HG02642 (cell line): ENCODE data around the gene PIP5KL1.
"Not testable (repeated sequence)": the region's sequence is repeated elsewhere in the genome, so short reads cannot be mapped to it uniquely, and the experiment has no call there.

Experiments
- ATAC-seq: cut with Tn5 transposase; IDR thresholded peaks from one replicate; pipeline ENCODE4 v1.9.1; 2021; ENCODE audit warnings: mild to moderate bottlenecking; ENCODE audit not compliant: unreplicated experiment, poor library complexity

The PIP5KL1 gene

DNA sequence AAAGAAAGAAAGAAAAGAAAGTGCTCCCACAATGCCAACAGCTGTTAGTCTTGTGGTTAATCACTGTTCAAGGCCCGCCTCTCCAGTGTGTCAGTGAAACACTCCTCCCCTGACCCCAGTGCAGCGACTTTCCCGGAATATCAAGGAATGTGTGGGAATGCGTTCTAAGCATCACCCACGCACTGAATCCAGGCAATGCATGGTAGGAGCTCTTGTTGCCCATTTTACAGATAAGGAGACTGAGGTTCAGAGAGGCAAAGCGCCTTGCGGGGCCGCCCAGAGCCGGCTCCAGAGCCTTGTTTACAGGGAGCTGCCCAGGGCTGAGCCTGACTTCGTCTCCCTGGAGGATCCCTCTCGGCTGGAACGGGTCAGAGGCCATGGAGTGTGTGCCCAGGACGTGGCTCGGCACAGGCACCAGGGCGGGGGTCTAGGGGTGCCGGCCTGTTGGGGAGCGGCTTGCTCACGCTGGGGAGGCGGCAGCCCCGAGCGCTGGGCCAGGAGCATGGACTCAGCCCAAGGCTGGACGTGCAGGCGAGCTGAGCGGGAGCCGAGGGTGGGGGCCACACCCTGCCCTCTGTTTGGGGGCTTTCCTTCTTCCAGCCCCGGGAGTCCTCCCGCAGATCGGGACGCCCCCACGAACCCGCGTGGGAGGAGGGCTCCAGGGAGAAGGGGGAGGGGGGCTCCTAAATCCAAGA, 32.0 kb downstream of the PIP5KL1 start:
- peak; percentile 13 for ATAC-seq

DNA sequence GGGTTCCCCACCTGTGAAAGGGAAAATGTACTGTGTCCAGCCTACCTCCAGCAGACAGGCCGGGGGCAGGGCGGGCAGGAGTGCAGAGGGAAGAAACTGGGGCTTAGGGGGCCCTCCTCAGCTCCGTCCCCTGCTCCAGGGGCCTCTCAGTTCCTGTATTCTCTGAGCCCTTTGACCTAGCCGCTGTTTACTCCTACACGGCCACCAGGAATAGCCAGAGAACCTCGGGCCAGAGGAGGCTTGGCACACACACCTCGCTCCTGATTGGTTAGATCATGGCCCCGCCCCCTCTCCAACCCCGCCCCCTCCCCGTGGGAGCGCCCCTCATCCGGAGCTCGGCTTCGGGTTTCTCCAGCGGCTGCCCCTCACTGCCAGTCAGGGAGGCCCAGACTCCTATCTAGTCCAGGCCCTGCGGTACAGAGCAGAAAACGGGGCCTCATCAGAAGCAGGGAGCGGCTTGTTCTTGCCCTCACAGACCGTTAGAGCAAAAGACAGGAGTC, 33.3 kb downstream of the PIP5KL1 start:
- ATAC-seq: no peak

DNA sequence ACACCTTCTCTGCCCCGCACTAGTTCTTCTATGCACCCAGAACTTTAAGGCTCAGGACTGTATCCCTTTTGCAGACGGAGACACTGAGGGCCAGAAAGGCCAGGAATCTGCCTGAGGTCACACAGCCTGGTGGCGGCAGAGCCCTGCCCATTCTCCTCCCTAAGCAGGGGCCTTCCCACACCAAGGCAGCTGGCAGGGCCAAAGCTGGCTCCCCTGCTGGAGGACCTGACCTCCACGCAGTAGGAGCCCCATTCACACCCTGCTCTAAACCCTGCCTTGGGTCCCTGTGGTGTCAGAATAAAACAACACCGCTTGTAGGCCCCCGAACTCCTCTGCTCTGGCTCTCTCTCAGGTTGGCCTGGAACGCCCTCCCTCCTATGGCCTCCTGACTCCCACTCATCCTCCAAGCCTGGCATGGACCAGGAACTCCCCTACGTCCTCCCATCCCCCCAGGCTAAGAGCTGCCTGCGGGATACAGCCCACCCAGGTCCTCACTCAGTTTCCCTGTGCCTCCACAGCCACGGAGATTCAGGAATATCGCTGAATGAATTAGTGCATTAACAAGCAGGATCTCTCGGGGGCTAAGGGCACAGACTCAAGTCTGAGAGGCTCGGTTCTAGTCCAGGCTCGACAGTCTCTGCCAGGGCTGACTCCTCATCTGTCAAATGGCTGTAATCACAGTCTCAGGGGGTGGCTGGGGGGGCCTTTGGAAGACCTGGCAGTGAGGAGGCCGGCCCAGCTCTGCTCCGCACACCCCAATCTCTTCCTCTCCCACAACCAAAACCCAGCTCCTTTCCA, 34.0 kb downstream of the PIP5KL1 start:
- no peak for ATAC-seq

DNA sequence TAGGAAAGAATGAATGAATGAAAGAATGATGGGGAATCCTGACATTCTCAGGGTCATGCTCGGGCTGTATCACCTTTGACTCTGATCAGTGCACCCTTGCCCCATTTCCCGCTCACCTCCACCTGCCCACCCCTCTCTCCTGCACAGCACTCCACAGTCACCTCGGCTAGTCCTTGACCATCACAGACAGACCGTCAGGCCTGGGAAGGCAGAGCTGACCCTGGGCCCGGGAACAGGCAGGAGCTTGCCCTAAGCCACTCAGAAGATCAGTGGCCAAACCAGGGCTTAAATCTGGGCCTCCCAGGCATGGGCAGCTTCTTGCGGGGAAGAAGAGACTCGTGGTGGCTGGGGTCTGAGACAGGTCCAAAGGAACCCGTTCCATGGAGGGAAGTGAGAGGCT, 34.8 kb downstream of the PIP5KL1 start:
- ATAC-seq: no peak

DNA sequence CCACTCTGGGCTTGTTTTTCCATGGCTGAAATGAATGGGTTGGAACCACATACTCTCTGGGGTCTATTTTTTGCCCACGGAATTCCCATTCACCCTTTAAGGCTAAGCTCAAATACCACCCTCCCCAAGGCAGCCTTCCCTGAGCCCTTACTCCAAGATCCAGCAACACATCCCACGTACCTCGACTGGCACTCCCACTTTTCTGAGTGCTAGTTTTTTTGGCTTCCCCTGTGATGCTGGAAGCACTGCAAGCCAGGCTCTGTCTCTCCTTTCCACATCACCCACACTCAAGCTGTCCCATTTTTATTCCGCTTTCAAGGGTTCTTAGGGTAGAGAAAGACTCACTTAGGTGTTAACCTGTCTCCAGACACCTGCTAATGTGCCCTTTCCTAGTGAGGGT, 37.2 kb downstream of the PIP5KL1 start:
- ATAC-seq: no peak

DNA sequence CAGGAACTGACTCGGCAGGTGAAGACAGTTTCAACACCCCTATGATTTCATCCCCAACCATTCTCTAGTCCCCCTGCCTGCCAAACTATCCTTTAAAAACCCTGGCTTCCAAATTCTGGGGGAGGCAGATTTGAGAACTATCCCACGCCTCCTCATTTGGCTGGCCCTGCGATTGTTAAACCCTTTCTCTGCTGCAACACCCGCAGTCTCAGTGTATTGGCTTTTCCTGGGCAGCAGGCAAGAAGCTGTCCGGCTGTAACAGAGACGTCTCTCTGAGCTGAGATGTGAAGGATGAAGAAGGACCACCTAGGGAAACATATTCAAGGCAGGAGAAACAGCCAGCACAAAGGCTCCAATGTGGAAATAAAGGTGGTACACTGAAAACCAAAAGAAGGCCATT, 37.7 kb downstream of the PIP5KL1 start:
- no peak for ATAC-seq

DNA sequence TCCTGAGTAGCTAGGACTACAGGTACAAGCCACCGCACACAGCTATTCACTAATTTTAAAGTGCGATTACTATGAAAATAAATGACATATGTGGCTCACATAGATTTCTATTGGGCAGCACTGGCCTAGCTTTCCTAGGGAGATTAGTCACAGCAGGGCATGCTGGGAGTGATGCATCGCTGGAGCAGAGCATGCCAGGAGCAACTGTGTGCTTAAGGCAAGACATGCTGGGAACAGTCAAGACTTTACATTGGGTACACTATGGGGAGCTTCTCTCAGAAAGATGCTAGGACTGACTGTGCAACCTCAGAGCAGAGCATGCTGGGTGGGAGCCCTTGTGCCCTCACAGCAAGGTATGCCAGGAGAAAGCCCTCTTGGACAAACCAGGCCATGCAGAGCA, 40.5 kb downstream of the PIP5KL1 start:
- ATAC-seq: no peak

DNA sequence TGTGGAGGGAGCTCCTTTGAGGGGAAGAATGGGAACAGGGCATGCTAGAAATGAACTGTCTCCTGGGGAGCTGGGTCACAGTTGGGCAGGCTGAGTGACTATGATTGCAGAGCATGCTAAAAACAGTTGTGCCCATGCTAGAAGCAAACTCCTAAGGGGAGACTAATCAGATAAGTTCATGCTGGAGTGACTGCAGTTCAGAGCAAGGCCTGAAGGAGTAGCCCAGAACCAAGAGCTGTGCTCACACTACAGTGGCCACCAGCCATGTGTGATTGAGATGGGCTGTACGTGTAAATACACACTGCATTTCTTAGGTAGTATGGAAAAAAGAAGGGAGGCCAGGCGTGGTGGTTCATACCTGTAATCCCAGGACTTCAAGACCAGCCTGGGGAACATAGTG, 42.8 kb downstream of the PIP5KL1 start:
- ATAC-seq: no peak

DNA sequence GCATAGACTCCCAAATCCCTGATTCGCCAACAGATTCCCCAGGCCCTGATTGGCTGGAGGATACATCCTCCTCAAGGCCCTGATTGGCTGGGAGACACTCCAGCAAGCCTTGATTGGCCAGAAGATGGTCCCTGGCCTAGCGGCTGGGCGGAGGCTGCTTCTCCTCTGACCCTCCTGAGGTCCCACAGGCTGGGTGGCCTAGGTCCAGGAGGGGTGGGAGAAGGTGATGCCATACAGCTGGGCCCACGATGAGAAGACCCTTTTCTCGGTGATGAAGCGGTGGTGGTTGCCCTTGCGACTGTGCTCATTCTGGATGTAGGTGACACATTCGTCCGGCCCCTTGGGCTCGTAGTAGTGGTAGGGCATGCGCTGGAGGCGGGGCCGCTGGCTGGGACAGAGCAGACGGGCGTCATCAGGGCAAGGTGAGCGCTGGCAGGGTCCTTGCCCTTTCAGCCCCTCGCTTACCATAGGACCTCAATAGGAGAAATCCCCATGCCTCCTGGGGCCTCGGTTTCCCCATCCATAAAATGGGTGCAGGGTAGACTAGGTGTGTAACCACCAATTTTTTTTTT, 44.1 kb downstream of the PIP5KL1 start:
- no peak for ATAC-seq

DNA sequence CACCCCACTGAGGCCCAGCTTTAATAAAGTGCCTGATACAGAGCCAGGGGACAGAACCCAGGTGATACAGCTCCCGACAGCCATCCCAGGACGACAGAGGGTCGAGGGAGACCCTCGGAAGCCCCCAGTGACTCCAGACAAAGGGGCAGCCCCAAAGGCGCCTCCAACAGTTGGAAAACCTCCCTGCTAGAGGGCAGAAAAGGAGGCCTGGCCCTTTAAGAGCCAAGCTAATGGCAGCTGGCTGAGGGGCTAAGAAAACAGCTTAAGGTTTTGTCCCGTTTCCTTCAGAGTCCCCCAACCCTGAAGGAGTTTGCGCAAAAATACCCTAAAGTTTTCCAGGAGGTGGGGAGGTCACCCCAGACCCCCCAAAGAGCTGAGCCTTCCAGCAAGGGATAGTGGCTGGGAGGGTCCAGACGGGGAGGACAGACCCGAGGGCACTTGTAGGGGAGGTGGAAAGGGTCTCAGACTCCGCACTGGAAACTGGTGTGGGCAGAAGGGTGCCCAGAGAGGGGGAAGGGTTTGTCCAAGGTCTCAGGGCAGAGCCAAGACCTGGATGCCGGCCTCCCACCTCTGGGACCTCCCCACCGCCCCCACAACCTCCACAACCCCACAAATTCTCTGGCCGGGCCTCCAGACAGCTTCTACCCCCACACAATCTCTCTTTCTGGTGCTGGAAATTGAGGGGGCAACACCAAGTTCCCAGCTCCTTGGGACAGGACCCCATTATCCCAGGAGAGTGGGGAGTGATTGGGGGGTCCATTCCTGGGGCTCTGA, 44.9 kb downstream of the PIP5KL1 start:
- no peak for ATAC-seq

DNA sequence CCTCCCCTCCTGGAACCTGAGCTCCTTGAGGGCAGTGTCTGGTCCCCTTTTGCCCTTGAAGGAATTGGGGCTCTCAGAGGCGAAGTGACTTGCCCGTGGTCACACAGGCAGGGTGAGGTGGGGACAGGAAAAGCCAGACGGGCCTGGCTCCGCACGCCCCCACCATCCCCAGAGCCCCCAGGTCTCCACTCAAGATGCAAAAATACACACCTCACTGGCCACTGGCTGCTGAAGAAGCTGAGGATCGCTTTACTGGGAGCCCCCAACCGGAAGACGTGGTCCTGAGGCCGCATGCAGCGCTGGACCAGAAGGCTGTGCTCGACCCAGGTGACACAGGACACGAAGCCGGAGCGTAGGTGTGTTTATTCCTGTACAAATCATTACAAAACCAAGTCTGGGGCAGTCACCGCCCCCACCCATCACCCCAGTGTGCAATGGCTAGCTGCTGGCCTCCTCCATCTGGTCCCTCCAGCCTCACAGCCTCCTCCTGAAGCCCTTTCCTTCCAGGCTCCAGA, 45.5 kb downstream of the PIP5KL1 start:
- ATAC-seq: no peak

DNA sequence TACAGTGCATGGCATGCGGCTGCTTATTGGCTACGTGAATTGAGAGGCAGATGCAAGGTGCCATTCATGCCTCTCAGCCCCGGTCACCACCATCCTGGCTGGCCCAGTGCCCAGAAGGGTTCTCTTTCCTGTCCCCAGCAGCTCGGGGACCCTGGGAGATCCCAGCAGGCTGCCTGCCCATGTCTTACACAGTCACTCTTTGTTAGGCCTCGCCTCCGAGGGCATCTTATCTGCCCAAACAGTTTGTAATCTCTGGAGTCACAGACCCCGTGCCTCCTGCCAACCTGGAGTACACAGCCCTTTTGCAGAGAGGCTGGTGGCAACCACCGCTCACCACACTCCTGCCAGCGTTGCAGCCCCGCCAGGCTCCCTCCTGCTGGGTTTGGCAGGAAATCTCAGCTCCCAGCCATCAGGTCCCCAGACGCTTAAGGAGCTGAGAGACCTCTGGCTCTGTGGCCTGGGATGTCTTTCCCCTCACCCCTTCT, 46.1 kb downstream of the PIP5KL1 start:
- ATAC-seq: no peak

DNA sequence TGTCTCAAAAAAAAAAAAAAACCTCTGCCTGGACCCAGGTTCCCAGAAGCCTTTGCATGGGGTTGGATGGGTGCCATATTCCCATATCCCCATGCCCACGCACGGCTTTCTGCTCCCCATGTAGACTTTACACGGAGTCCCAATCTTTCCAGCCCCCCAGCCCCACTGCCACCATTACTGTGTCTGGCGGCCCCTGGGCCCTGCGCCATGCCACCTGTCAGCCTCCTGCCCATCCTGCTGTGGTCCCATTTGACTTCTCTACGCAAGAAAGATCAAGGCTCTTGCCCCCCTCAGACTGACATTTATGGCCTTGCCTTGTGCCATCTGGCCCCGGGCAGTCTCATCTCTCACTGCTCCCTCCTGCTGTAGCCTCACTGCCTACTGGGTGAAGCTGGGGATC, 46.6 kb downstream of the PIP5KL1 start:
- ATAC-seq: no peak

DNA sequence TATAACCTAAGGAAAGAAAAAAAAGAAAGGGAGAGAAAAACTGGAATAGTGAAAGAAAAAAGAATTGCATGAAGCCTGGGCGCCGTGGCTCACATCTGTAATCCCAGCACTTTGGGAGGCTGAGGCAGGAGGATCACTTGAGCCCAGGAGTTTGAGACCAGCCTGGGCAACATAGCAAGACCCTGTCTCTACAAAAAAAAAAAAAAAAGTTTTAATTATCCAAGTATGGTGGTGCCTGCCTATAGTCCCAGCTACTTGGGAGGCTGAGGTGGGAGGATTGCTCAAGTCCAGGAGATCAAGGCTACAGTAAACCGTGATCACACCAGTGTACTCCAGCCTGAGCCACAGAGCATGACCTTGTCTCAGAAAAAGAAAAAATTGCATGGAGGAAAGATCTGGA, 48.9 kb downstream of the PIP5KL1 start:
- ATAC-seq: not testable (repeated sequence)

DNA sequence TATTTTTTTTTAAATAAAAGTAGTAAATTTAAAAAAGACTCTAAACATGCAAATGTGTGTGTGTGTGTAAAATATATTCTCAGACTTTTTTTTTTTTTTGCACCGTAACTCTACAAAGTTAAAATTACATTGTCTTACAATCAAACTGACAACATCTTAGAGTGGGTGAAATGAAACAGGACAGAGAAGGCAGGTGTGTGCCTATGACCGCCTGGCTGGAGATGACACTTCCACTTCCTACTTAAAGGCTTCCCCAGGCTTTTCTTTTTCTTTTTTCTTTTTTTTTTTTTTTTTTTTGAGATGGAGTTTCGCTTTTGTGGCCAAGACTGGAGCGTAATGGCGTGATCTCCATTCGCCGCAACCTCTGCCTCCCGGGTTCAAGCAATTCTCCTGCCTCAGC, 50.4 kb downstream of the PIP5KL1 start:
- ATAC-seq: no peak

DNA sequence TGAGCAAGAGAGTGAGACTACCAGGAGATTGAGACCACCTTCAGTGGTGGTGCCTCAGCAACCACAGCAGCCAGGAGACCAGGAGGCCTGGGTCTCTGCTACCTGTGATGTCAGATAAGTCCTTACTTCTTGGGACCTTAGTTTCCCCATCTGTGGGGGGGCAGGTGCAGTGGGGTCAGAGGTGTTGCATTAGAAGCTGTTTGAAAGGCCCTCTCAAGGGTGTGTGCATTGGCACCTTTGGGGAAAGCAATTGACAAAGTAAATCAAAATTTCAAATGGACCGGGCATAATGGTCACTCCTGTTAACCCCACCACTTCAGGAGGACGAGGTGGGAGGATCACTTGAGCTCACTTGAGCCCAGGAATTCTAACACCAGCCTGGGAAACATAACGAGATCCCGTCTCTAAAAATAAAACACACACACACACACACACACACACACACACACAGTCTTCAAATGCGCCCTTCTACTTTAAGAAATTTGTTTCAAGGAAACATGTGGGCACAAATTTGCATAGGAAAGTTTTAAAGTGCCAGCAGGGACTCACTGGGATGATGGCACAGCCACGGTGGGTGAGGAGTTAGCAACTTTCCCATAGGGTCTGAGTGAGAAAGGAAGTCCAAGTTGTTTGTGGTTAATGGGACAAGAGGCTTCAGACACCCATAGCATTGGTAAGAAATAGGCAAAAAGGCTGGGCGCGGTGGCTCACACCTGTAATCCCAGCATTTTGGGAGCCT, 51.8 kb downstream of the PIP5KL1 start:
- ATAC-seq: no peak

DNA sequence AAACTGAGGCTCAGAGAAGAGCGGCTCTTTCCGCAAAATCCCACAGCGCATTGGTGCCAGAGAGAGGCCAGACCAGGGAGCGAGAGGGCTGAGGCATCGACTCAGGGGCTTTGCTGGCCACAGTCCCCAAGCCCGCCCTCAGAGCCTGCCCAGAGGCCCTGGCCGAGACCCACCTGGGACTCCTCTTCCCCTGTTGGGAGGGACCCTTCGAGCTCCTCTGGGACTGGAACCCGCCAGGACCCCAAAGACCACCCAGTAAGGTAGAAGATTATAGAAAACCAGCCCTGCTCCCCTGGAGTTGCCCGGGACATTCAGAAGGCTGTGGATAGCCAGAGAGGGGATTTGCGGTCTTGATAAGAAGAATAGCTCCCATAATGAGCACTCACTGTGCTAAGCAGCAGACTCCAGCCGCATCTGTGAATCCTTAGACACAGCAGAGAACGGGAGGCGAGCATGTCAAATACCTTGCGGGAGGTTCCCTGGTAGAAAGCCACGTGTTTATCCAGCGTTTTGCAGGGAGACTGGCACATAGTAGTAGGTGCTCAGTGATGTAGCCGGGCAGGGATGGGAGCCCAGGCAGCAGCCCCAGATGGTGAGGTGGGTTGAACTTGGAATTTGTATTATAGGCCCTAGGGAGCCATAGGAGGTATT, 52.5 kb downstream of the PIP5KL1 start:
- no peak for ATAC-seq

DNA sequence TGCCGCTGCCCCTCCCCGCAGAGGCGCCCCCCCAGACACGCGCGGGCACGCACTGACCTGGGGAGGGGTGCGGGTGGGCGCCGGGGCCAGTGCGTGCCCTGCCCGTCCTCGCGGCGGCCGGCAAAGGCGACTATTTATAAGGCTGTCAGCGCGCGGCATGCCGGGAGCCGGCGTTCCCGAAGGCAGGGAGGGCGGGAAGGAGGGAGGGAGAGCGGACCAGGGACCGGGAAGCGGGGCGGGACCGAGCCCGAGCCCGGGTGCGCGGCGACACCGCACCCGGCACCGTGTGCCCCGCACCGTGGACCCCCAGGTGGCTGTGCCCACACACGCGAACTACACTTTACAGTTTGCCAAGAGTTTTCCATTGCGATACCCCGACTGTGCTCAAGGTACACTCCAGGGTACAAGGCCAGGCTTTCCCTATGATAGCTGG, 53.0 kb downstream of the PIP5KL1 start, which contains the start of gene AK1:
Gene AK1 (minus strand): TSS at position 110 of the 433 bp plus-strand sequence. CDS start 3,058 bp downstream, outside the sequence.
- ATAC-seq: no peak
